T47D (cell line): ENCODE results near the gene BMP8A.
"Not testable (repeated sequence)": the region's sequence is repeated elsewhere in the genome, so short reads cannot be mapped to it uniquely, and the experiment has no call there.

Experiments
- DNase-seq, 2 experiments: peaks; one replicate each; pipeline versions ENCODE4 v3.0.0 to v3.0.0-alpha.2; 2011 to 2012; ENCODE audit warnings: low read depth in 1 of 2, low spot score in 1 of 2
- JUND ChIP-seq: IDR thresholded peaks from 2 replicates; pipeline ENCODE4 v1.6.1; 2012; ENCODE audit warnings: low read depth
- in situ Hi-C: cut with HindIII; loops from 2 replicates; pipeline ENCODE4 v1.10.0; 2016; ENCODE audit warnings: low sequenced_read_pairs, low pct_unique_long_range_greater_than_20kb

Gene BMP8A

DNA sequence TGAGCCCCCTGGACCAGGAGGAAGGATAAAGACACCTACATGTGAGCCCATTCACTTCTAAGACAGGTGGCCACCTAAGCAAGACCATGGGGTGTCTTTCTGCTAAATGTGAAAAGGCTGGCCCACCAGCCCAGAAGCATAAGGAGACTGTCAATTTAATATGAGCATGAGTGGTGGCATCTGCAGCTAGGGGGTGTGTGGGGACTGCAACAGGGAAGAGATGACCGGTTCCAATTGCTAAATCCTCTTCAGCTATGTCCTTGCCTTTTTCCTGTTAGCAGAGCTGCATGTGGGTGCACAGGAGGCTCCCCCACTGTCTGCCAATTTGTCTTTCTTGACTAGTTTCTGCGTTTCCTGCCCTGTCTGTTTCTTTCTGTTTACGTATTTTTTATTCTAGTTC lies 22.3 kb upstream of the BMP8A start:
- DNase-seq, result no peak
- in situ Hi-C loops, result no loop called here
- TF ChIP-seq JUND, result no peak

DNA sequence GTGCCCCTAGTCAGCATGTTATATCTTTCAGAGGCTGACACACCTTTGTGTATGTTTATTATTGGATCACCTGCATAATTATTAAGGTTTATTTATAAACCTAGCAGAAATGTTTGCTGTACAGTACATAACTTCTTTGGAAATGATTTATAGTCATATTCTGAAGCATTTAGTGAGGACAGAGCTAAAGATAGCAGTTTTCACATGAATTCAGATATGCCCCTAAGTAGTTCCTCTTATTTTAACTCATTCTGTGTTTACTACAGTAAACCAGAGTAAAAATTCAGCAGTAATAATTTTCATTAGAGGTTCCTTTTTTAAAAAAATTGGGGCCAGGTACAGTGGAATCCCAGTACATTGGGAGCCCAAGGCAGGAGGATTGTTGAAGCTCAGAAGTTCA lies 21.4 kb upstream of the BMP8A start:
- no peak for TF ChIP-seq JUND
- in situ Hi-C loops, result no loop called here
- DNase-seq, result no peak

DNA sequence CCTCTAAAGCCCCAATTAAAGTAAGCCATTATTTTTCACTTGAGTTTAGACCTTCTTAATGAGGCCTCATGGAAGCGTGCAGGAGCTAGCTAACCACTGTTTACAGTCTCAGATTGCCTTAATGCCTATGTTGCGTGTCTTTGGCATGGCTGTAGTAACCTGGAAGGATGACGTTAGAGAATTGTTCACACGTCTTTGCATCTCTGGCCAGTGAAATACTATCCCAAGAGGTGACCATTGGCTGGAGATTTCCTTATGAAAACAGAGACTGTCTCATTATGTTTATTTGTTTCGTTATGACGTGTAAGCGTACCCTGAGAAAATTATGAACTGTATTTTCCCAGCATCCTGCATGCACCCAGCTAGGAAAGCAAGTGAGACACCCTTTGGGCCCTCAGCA lies 18.6 kb upstream of the BMP8A start:
- no peak for DNase-seq
- TF ChIP-seq JUND, result no peak
- in situ Hi-C loops, result no loop called here

DNA sequence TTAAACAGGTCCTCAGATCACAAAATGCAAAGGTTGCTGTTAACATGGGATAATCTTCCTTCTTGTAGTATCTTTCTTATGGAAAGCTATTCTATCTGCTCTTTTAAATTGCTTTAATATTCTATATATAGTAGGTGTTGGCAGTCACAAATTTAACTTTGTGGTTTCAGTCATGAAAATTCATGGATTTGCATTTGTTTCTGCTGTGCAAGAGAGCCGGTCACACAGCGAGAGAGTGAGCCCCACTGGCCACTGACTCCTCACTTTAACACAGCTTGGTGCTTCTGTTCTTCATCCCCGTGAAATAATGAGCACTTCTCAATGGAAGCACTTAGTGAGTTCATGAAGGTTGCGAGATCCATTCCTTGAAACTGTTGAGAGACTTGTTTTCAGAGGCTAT lies 18.1 kb upstream of the BMP8A start:
- no peak for TF ChIP-seq JUND
- in situ Hi-C loops, result no loop called here
- no peak for DNase-seq

DNA sequence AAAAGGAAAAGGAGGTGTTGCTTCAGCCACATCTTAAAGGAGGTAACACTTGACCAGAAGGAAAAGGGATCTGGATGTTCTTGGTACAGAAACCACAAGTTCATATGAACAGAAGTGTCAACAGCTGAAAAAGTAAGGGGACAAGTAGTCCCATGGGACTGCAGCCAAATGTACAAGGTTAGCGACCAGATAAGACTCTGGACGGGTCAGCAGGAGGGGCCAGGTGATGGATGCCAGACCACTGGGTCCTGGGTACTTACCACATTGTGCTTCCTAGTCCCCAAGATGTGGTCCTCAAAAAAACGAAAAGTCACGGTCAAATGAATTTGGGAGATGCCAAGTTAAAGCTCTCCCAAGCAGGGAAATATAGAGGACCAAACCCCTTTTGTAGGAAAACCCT lies 16.6 kb upstream of the BMP8A start:
- in situ Hi-C loops, result no loop called here
- DNase-seq, result no peak
- TF ChIP-seq JUND, result no peak

DNA sequence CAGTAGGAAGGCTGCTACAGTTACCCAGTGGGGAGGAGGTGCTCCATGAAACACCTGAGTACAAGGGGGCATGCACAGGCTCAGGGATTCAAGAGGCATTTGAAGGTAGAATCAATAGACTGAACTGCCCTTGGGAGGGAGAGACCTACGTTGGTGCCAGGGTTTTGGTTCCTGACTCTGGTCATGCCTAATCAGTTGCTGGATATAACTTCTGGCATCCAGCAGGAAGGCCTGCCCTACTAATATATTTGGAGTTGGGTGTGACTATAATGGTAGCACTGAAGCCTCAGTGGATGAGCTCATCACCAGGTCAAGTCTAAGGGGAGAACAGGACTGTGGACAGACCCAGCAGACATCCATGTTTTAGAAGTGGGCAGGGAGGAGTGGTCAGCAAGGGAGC lies 15.9 kb upstream of the BMP8A start:
- in situ Hi-C loops, DNase-seq: not testable (repeated sequence)

DNA sequence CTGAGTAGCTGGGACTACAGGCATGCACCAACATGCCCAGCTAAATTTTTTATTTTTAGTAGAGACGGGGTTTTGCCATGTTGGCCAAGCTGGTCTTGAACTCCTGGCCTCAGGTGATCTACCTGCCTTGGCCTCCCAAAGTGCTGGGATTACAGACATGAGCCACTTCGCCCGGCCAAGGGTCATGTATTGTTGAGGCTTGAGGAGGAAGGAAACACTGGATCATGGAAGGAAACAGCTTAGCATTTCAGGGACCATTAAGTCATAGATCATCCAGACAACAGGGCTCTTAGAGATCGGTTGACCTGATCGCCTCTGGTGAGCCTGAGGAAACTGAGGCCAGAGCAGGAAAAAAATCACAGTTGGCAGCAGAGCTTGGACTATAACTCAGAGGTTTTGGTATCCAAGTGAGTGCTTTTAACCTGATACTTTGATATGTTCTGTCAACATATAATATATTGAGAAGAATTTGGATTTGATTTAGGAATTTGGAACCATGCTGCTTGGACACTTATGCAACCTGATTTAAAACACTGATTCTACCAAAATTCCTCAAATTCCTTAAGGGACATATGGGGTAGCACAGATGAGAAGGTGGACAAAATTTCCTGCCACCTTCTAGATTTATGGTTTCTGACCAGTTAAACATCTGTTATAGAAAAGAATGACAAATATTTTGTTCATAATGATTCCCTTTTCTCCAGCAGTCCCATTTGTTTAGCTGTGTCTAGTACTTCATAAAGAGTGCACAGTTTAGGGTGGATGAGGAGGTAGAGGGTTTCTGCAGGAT lies 13.1 kb upstream of the BMP8A start:
- no peak for DNase-seq
- TF ChIP-seq JUND, result no peak
- in situ Hi-C loops, result no loop called here

DNA sequence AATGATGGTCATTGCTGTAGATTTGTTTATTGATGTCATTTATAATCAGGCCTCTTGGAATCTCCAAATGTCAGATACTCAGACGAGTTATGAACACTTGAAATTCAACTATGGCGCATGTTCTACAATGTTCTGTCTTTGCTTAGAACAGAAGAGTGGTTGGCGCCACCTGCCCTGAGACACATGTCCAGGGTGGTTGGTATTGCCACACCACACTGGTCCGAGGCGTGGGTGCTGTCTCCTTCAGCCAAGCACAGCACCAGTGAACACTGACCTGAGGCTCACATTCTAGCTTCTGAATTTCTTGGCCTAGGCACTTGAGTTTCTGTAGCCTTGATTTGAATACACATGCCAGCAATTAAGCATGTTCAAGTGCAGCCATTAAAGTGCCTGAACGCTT lies 10.1 kb upstream of the BMP8A start:
- DNase-seq, result no peak
- no peak for TF ChIP-seq JUND
- in situ Hi-C loops, result no loop called here

DNA sequence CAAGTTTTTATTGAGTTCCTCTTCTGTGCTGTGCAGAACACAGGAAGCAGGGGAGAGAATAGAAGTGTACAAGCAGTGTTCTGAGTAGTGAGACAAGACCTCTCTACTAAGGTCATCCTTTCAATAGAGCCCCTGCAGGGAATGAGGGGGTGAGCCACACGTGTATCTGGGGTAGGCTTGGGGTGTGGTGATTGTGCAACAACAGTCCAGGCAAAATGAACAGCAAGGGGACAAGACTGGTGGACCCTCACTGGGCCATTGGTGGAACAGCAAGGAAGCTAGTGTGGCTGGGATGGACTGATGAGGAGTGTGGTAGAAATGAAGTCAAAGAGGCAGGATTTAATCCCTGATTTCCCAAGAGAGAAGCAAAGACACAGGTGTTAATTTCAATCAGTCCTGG lies 8.2 kb upstream of the BMP8A start:
- no peak for DNase-seq
- in situ Hi-C loops, result no loop called here
- no peak for TF ChIP-seq JUND

DNA sequence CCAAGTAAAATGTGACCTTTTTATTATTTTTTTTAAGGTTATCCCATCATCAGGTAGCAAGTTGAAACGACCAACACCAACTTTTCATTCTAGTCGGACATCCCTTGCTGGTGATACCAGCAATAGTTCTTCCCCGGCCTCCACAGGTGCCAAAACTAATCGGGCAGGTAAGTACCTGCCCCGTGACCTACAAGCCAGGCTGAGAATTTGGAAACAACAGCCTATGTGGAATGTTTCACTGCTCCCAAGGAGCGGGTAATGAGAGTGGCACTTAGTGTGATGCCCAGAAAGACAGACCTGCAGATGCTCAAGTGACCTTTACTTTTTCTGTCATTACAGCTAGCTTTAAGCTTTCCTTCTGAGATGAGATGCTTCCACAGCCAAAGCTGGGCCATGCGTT lies 6.9 kb upstream of the BMP8A start:
- in situ Hi-C loops, result no loop called here
- TF ChIP-seq JUND, result no peak
- DNase-seq, result no peak

DNA sequence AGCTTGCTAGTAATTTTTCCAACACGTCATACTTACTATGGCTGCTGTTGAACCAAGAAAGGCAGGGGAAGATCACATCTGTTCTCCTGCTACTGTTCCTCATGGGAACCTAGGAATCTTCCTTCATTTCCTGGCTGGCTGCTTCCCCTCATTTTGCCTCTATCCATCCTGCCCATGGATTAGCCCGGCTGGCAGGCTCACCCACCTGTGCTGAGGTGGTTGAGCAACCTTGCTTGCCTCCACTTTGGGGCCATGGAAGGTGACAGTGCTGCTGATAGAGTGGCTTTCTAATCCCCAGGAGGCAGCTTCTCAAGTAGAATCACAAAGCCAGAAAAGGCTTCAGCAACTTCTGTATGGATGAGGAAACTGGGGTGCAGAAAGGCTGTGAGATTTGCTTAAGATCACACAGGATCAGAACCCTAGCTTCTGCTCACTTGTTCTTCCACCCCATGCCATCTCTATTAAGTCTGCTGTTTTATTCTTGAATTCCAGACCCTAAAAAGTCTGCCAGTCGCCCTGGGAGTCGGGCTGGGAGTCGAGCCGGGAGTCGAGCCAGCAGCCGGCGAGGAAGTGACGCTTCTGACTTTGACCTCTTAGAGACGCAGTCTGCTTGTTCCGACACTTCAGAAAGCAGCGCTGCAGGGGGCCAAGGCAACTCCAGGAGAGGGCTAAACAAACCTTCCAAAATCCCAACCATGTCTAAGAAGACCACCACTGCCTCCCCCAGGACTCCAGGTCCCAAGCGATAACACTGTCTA lies 6.2 kb upstream of the BMP8A start:
- no peak for TF ChIP-seq JUND
- in situ Hi-C loops, result no loop called here
- DNase-seq, result no peak

DNA sequence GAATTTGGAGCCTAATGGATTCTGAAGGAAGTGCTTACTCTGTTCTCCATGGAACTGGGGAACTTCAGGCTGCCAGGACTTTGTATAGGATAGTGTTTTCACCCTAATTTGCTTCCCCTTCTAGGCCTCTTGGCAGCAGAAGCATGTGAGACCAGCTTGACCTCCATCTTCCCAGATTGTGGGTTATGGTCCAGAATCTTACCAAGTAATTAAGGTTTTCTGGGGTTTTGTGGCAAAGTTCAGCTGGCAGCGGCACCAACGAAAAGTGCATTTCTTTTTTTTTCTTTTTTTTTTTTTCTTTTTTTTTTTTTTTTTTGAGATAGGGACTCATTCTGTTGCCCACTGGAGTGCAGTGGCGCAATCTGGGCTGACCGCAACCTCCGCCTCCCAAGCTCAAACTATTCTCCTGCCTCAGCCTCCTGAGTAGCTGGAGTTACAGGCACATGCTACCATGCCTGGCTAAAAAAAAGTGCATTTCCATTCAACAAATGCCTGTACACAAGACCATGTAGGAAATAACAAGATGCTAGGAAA lies 3.4 kb upstream of the BMP8A start:
- in situ Hi-C loops, result no loop called here
- no peak for DNase-seq
- TF ChIP-seq JUND, result no peak

DNA sequence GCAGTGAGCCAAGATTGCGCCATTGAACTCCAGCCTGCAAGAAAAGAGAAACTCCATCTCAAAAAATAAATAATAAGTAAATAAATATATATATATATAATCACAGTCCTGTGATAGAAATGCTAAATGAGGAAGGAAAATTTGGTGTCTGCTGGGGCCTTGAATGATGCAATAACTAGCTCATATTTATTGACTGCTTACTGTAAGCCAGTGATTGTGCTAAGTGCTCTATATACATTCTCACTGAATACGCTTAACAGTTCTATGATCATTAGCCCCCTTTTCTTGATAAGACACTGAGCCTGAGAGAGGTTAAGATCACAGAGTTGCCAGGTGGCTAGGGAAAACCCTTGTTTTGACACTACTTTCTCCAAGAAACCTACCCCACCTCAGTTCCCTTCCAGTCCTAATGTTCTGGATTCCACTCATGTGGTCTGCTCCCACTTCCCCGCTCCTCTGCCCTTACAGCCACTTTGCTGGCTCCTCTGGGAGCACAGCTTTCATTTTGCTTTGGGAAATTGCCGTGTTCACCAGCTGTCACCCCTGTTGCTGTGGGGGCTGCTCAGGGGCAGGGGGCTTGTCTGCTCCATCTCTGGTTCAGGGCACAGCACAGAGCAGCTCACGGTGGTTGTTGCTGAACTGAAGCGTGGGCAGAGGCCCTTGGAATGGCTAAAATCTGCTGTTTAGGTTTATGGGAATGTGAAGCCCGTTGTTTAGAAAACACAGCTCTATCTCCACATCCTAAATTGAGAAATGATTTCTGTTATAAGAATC lies 2.5 kb upstream of the BMP8A start:
- no peak for DNase-seq
- no peak for TF ChIP-seq JUND
- in situ Hi-C loops, result no loop called here
